Measurements from ENCODE around the gene FTO.
"Not testable (repeated sequence)": the region's sequence is repeated elsewhere in the genome, so short reads cannot be mapped to it uniquely, and the experiment has no call there.

Gene FTO

GRCh38 chr16:53703590-53704444 lies at the start of gene FTO, which contains the start of gene RPGRIP1L:
Gene FTO (plus strand): TSS chr16:53704156.
Gene RPGRIP1L (minus strand): TSS chr16:53703859. CDS start chr16:53700723, 3,136 bp downstream.
- peak; percentile 85 for DNase-seq

GRCh38 chr16:53654946-53655345 lies 49.0 kb upstream of the FTO start:
- no peak for DNase-seq

- DNase-seq: no peak
Observed at GRCh38 chr16:53662072-53662471, 41.9 kb upstream of the FTO start.

- DNase-seq: no peak
Observed at GRCh38 chr16:53664724-53665345, 39.1 kb upstream of the FTO start.

- no peak for DNase-seq
Observed at GRCh38 chr16:53666786-53667415, 37.1 kb upstream of the FTO start.

- DNase-seq: no peak
Observed at GRCh38 chr16:53668869-53669268, 35.1 kb upstream of the FTO start.

- DNase-seq: no peak
Observed at GRCh38 chr16:53672461-53672860, 31.5 kb upstream of the FTO start.

GRCh38 chr16:53673189-53673588 lies 30.8 kb upstream of the FTO start:
- DNase-seq: no peak

- DNase-seq: no peak
Observed at GRCh38 chr16:53678155-53678554, 25.8 kb upstream of the FTO start.

- DNase-seq: no peak
Observed at GRCh38 chr16:53678756-53679343, 25.1 kb upstream of the FTO start.

GRCh38 chr16:53680756-53681155 lies 23.2 kb upstream of the FTO start:
- DNase-seq: no peak

- no peak for DNase-seq
Observed at GRCh38 chr16:53681354-53681753, 22.6 kb upstream of the FTO start.

GRCh38 chr16:53685334-53685733 lies 18.6 kb upstream of the FTO start:
- DNase-seq: not testable (repeated sequence)

- no peak for DNase-seq
Observed at GRCh38 chr16:53686710-53687109, 17.2 kb upstream of the FTO start.

- DNase-seq: no peak
Observed at GRCh38 chr16:53689636-53690035, 14.3 kb upstream of the FTO start.

GRCh38 chr16:53690771-53691170 lies 13.2 kb upstream of the FTO start:
- DNase-seq: no peak

GRCh38 chr16:53692146-53692545 lies 11.8 kb upstream of the FTO start:
- DNase-seq: no peak

- no peak for DNase-seq
Observed at GRCh38 chr16:53693320-53693719, 10.6 kb upstream of the FTO start.

GRCh38 chr16:53695070-53695469 lies 8.9 kb upstream of the FTO start:
- no peak for DNase-seq

GRCh38 chr16:53698271-53698670 lies 5.7 kb upstream of the FTO start:
- DNase-seq: not testable (repeated sequence)

- no peak for DNase-seq
Observed at GRCh38 chr16:53704445-53704813, 473 bp downstream of the FTO start.

- DNase-seq: no peak
Observed at GRCh38 chr16:53707671-53708070, 3.7 kb downstream of the FTO start.

- no peak for DNase-seq
Observed at GRCh38 chr16:53708490-53708889, 4.5 kb downstream of the FTO start.

- no peak for DNase-seq
Observed at GRCh38 chr16:53711390-53711789, 7.4 kb downstream of the FTO start.

Data from DMS79 (cell line).